ENCODE results near the gene MICAL1. TPM values are rescaled to one million over a fixed set of nuclear protein-coding genes. Genes with fewer than 3 reads are reported as not detected.

The MICAL1 gene
- total and polyA plus RNA-seq, 9 donors = 10.3 to 24.0 (median 13.6) TPM

- H3K27ac ChIP-seq = no peak overlapping the region
- 89 to 91% (median 91%) methylated on average over 5 of the region's 5 CpGs for WGBS, 3 donors
- no peaks in the 10 kb centered on the region for H3K27me3 ChIP-seq
- no peak for DNase-seq
- H3K36me3 ChIP-seq = no peaks in the 10 kb centered on the region
- no peaks in the 10 kb centered on the region for H3K4me1 ChIP-seq (ENCODE audit: insufficient read depth)
- intact Hi-C loops (cut with DNase I) = no loop called here
- H3K4me3 ChIP-seq = no peak overlapping the region
- H3K9me3 ChIP-seq = no peaks in the 10 kb centered on the region
- no peak for TF ChIP-seq EP300 (IDR thresholded peaks at IDR 0.05)
- TF ChIP-seq POLR2A (IDR thresholded peaks at IDR 0.05) = no peak
- TF ChIP-seq CTCF (IDR thresholded peaks at IDR 0.05) = no peak
Measured at GRCh38 chr6:109471105-109471810, 15.7 kb upstream of the MICAL1 start.

GRCh38 chr6:109469591-109470189 is 14.1 kb upstream of the MICAL1 start:
- Histone ChIP-seq H3K4me3 (no peak overlapping the region), H3K27me3 (no peaks in the 10 kb centered on the region), H3K4me1 (ENCODE audit: insufficient read depth) (no peaks in the 10 kb centered on the region), H3K9me3 (no peaks in the 10 kb centered on the region), H3K36me3 (no peaks in the 10 kb centered on the region), H3K27ac (no peak overlapping the region)
- TF ChIP-seq EP300 (IDR thresholded peaks at IDR 0.05) = no peak
- no peak for TF ChIP-seq CTCF (IDR thresholded peaks at IDR 0.05)
- TF ChIP-seq POLR2A (IDR thresholded peaks at IDR 0.05) = no peak
- no peak for DNase-seq
- intact Hi-C loops (cut with DNase I) = no loop called here
- WGBS, 3 donors = 84 to 91% (median 85%) methylated on average over 5 of the region's 5 CpGs

GRCh38 chr6:109467696-109468095 is 12.1 kb upstream of the MICAL1 start:
- no peaks in the 10 kb centered on the region for H3K27me3 ChIP-seq
- H3K36me3 ChIP-seq = no peaks in the 10 kb centered on the region
- no peak overlapping the region for H3K27ac ChIP-seq
- intact Hi-C loops (cut with DNase I) = no loop called here
- no peaks in the 10 kb centered on the region for H3K4me1 ChIP-seq (ENCODE audit: insufficient read depth)
- TF ChIP-seq POLR2A (IDR thresholded peaks at IDR 0.05) (no peak), EP300 (IDR thresholded peaks at IDR 0.05) (no peak), CTCF (IDR thresholded peaks at IDR 0.05) (no peak)
- no peak overlapping the region for H3K4me3 ChIP-seq
- no peak for DNase-seq
- 92 to 95% (median 94%) methylated on average over 6 of the region's 6 CpGs for WGBS, 3 donors
- no peaks in the 10 kb centered on the region for H3K9me3 ChIP-seq

GRCh38 chr6:109466212-109466923 is 10.8 kb upstream of the MICAL1 start:
- intact Hi-C loops (cut with DNase I) = no loop called here
- no peaks in the 10 kb centered on the region for H3K36me3 ChIP-seq
- WGBS, 3 donors = 87 to 89% (median 88%) methylated on average over 7 of the region's 7 CpGs

More at GRCh38 chr6:109466212-109466923, 10.8 kb upstream of the MICAL1 start:
- Histone ChIP-seq H3K27me3 (no peaks in the 10 kb centered on the region), H3K27ac (no peak overlapping the region), H3K9me3 (no peaks in the 10 kb centered on the region), H3K4me3 (no peak overlapping the region), H3K4me1 (ENCODE audit: insufficient read depth) (no peaks in the 10 kb centered on the region)
- TF ChIP-seq CTCF (IDR thresholded peaks at IDR 0.05) (no peak), EP300 (IDR thresholded peaks at IDR 0.05) (no peak), POLR2A (IDR thresholded peaks at IDR 0.05) (no peak)
- DNase-seq = no peak
